GM21786 (cell line): ENCODE measurements around the gene RRAS2.
"Not testable (repeated sequence)": the region's sequence is repeated elsewhere in the genome, so short reads cannot be mapped to it uniquely, and the experiment has no call there.

ENCODE experiments used
- ATAC-seq: cut with Tn5 transposase; IDR thresholded peaks from one replicate; pipeline ENCODE4 v1.9.1; 2021; ENCODE audit not compliant: unreplicated experiment

The RRAS2 gene

DNA sequence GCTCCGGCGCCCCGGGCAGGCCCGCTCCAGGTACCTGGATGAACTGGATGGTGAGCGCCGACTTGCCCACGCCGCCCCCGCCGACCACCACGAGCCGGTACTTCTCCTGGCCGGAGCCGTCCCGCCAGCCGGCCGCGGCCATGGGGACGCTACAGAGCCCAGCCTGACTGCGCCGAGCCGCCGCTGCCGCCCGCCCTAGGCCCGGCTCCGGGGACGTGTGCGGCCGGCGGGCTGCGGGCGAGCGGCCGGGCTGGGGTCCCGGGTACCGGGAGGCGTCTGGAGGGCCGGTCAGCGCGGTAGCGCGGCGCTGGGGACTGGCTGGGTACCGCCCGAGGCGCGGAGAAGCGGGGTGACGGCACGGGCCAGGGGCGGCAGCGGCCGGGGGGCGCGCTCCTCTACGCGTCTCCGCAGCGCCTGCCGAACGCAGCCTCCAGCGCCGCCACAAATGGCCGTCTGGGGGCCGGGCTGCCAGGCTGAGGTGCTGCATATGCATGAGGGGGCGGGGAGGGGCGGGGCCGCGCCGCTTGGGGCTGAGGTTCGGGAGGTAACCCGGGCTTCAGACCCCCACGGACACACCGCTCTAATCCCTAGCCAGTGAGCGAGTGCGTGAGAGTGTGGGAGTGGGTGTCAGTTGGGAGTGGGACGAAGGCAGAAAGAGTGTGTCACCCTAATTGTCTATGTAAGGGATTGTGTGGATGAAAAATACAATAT, at the start of gene RRAS2:
RRAS2 (minus strand) TSS at position 455 of the 711 bp plus-strand sequence; CDS start at position 142, 313 bp downstream.
- peak; percentile 82 for ATAC-seq

DNA sequence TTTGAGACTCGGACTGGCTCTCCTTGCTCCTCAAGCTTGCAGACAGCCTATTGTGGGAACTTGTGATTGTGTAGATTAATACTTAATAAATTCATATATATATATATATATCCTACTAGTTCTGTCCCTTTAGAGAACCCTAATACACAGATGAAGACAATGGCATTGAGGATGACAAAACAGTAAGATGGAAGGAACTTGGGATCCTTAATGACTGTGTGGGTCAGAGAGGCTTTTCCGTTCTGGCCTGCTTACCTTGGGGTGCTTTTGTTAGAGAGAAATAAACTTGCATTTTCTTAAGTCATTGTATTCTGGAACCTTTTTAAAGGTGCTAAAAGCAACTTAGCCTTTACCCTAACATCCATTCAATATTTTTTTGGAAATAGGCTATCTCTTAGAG, 49.6 kb upstream of the RRAS2 start:
- ATAC-seq, result no peak

DNA sequence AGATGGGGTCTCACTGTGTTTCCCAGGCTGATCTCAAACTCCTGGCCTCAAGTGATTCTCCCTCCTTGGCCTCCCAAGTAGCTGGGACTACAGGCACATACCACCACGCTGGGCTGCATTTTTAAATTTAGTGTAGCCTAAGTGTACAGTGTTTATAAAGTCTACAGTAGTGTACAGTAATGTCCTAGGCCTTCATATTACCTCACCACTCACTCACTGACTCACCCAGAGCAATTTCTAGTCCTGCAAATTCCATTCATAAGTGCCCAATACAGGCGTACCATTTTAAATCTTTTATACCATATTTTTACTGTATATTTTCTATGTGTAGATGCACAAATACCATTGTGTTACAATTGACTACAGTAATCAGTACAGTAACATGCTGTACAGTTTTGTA, 47.1 kb upstream of the RRAS2 start:
- not testable (repeated sequence) for ATAC-seq

DNA sequence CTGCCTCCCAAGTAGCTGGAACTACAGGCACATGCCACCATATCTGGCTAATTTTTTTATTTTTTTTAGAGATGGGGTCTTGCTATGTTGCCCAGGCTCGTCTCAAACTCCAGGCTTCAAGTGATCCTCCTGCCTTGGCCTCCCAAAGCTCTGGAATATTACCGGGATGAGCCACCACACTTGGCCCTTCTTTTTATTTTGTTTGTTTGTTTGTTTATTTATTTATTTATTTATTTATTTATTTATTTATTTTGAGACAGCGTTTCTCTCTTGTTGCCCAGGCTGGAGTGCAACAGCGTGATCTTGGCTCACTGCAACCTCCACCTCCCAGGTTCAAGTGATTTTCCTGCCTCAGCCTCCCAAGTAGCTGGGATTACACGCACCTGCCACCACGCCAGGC, 44.5 kb upstream of the RRAS2 start:
- ATAC-seq, result not testable (repeated sequence)

DNA sequence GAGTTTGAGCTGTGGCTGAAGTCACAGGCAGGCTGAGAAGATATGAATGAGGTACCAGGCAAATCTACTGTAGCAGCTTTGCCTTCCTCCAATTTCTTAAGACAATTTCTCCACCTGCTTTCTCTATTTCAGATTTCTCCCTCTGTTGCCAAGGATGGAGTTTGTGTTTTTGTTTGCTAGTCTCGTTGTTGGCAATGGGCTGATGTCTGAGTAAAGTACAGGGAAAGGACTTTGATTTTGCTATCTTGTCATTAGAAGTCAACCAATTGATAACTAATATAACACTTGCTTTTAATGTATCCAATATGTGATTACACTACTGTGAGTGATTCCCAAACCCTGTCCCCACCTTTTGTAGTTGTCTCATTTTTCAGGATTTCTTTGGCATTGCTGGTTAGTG, 40.1 kb upstream of the RRAS2 start:
- no peak for ATAC-seq

DNA sequence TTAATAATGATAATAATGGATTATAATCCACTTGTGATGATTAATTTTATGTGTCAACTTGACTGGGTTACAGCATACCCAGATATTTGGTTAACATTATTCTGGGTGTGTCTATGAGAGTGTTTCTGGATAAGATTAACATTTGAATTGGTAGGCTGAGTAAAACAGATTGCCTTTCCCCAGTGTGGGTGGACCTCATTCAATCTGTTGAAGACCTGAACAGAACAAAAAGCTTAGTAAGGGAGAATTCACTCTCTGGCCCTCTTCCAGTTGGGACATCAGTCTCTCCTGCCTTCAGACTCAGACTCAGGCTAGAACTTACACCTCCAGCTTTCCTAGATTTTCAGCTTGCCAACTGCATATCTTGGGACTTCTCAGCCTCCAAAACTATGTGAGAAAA, 37.3 kb upstream of the RRAS2 start:
- no peak for ATAC-seq

DNA sequence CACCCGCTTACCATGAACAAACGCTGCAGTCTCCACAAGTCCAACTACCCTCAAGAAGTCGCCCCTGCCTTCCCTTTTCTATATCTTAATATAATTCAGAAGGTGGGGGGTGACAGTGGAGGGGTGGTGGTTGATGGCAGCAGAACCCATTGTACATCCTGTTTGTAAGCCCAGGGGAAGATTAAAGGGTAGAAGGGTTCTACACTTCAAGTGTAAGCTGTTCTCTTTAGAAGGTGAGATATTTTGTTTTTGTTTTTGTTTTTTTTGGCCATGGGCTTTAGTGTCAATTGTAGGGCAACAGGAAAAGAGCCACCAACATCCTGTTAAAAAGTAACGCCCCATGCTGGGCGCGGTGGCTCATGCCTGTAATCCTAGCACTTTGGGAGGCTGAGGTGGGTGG, 34.9 kb upstream of the RRAS2 start:
- ATAC-seq, result no peak

DNA sequence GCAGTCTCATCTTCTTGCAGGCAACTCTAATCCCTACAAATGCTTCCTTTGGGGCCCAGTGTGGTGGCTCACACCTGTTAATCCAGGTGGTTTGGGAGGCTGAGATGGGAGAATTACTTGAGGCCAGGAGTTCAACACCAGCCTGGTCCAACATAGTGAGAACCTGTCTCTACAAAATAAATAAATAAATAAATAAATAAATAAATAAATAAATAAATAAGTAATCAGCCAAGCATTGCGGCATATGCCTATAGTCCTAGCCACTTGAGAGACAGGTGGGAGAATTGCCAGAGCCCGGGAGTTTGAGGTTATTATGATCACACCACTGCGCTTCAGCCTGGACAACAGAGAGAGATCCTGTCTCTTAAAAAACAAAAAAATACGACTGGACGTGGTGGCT, 34.1 kb upstream of the RRAS2 start:
- no peak for ATAC-seq

DNA sequence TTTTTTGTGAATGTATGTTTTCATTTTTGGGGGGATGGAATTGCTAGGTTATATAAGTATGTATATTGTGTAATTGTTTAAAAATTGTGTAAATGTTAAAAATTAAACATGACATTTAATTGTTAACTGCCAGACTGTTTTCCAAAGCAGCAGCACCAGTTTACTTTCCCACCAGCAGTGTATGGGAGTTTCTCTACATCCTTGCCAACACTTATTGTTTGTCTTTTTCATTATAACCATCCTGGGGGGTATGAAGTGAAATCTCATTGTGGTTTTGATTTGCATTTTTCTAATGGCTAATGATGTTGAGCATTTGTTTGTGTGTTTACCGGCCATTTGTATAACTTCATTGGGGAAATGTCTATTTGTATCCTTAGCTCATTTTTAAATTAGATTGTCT, 31.7 kb upstream of the RRAS2 start:
- no peak for ATAC-seq

DNA sequence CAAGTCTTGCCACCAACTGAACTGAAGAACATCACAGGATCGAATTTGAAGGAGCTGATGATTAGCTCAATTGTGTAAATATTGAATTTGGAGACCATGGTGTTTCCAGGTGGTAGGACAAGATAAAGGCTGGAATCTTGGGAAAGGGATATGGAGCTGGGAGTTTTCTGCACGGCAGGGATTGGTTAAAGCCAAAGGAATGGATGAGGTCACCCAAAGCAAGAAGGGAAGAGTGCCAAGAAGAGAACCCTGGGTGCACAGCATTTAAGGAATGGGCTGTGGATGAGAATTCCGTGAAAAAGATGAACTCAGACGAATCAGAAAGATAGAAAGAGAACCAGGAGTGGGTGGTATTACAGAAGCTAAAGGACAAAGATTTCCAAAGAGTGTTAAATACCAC, 29.4 kb upstream of the RRAS2 start:
- ATAC-seq, result no peak

DNA sequence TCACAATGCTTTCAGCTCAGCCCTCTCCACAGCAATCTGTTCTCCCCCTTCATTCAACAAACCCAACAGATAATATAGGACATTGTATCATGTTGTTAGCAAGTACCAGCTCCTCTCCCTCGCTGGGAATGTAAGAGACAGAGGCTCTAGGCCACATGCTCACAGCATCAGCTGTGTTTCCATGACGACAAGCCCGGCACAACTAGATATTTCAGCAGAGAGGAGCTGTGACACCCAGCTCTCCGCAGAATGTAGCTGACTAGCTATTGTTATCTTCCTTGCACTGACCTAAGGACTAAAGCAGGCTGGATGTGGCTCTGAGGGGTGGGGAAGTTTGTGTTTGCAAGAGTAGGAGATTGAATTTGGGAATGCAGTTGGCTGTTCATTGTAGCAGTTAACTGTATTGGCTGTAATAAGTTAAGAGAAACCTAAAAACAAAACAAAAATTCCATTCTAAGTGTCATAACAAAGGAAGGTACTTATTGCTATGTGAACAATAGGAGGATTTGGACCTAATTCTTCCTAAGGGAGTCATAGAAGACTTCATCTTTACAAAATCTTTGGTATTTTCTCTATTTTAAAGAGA, 28.0 kb upstream of the RRAS2 start:
- no peak for ATAC-seq

DNA sequence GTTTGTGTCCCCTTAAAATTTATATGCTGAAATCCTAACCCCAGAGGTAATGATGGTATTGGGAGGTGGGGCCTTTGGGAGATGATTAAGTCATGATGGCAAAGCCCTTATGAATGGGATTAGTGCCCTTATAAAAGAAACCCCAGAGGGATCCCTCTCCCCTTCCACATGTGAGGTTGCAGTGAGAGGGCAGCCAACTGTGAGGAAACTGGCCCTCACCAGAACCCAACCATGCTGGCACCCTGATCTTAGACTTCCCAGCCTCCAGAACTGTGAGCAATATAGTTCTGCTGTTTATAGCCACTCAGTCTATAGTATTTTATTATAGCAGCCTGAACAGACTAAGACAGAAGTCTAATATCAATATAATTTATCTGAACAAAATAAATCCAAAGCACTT, 27.1 kb upstream of the RRAS2 start:
- ATAC-seq, result no peak

DNA sequence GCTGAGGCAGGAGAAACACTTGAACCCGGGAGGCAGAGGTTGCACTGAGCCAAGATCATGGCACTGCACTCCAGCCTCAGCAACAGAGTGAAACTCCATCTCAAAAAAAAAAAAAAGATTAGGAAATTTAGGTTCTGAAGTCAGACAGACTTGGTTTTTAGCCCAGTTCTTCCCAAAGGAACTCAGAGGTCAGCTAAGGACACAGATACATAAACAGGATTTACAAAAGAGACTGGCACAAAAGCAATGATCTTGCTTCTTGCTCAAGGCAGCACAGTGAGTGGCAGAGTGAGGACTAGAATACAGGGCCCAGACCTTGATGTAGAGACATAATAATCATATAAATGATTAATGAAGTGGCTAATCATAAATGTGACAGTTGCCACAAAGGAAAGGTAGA, 25.4 kb upstream of the RRAS2 start:
- no peak for ATAC-seq

DNA sequence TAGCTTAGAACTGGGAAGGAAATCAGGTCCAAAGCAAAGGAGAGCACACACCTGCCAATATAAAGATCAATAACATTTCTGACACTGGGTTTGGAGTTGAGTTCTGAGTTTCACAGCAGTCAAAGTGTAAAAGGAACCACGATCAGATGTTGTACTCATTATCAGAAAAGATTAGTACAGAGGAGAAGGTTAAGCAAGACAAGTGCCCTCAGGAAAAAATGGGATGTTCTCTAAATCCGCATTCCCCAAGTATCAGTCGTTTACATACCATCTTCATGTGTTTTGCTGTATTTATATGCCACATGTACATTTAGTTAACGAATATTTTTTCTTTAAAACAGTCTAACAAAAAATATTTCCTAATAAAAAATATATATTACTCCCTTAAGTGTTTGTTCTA, 23.0 kb upstream of the RRAS2 start:
- ATAC-seq, result no peak

DNA sequence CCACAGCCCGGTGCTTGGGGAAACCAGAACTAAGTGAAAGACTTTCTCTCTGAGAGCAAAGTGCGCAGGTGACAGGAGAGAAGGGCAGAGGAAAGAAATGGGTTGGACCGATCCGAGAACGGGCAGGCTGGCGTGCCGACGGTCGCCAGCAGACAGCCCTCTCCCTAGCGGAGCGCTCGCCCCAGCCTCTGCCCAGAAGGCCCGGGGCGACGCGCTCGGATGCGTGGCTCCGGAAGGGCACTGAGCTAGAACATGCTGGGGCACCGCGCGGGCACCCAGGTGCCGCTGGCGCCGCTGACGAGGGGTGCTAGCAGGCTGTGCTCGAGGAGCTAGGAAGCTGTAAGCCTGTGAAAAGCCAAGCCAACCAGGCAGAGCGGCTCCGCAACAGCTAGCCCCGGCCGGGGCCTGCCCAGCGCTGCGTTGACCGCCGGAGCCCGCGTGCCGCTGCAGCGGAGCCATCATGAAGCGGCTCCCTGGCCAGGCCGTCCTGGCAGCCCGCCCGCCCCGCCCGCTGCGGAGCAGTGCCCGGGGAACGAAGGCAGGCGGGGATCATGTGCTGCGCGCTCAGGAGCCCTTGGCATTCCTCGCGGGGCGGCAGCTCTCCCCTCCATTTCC, 22.1 kb upstream of the RRAS2 start:
- ATAC-seq, result peak; percentile 87

DNA sequence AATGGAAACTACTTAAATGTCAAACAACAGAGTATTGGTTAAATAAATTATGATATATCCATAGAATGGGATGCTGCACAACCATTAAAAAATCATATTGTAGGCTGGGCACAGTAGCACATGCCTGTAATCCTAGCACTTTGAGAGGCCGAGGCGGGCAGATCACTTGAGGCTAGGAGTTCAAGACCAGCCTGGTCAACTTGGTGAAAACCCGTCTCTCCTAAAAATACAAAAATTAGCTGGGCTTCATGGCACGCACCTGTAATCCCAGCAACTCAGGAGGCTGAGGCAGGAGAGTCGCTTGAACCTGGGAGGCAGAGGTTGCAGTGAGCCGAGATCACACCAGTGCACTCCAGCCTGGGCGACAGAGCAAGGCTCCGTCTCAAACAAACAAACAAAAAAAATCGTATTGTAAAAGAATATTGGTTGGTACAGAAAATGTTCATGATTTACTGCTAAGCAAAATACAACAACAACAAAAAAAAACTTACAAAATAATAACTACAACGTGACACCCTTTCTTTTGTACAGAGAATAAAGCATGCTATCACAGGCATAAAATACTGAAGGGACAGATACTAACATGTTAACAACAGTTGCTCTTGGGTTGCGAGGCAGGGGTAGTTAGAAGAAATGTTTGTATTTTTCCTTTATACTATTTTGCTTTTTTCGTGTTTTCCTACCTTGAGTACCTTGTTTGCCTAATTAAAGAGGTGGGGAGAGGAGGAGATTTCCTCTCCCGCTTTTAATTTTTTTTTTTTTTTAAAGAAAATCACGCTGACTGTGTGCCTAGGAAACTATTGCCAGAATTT, 21.3 kb upstream of the RRAS2 start:
- ATAC-seq, result no peak

DNA sequence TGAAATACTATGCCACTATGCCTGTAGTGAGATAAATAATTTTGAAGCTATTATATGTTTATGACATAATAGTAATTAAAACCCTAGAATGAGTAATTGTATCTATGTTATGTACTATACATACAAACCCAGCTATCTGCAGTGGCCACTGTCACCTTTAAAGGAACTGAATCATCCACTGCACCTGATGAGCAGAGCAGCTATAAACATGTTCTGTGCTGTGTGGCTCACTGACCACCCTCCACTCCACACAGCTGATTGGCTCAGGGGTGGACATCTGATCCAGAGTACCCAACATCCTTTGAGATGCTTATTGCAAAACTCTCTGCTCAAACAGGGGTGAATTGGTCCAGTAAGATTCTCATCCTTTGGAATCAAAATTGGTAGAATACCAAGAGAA, 19.2 kb upstream of the RRAS2 start:
- ATAC-seq, result no peak

DNA sequence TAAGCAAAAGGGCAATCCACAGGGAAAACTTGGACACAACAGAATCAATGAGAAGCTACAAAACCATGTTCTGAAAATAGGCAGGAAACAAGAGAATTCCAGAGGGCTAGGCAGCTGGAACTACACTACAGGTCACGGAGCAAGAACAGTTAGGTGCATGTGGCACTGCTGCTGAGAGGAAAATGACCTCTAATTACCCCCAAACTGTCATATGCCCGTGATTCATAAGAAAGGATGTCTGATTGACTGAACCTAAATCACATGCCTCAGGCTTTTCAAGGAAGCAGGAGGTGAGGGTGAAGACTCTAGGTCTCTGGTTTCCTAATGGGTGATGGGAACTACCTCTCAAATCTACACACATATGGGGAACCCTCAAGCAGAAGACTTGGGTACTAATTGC, 17.9 kb upstream of the RRAS2 start:
- no peak for ATAC-seq

DNA sequence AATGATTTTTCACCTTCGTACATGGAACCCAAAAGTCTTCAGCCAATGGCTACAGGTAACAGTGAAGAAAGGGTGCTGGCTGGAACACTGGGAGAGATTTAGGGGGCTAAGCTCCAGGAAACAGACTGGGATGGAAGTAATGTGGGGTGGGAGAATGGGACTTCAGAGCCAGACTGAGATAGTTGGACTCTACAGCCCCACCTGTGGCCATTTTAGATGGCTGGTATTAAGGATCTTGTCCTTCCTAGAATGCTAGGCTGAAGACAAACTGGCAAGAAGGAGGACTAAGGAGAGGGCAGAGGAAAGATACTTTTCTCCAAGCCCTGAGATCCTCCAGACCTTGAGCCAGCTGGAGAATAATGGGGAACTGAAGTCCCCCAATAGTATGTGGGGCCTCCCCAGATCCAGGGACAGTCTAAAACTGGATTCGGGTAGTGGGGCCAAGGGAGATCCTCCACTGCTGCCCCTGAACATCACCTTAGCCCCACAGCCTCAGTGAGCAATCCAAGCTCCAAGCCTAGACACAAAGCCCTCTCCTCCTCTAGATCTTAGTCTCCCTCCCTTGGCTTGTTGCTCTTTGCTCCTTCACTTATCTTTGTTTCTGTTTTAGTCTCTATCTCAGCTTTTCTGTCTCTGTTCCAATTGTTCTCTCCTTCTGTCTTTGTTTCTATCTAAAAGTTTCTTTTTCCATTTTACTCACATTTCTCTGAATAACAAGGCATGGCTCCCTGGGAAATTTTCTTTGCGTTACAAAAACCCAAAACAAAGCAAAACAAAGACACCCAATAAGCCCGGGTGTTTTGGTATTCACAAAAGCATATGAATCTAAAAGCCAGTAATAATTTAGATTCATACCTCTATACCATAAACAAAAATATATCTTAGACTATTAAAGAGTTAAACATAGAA, 16.2 kb upstream of the RRAS2 start:
- ATAC-seq, result no peak

DNA sequence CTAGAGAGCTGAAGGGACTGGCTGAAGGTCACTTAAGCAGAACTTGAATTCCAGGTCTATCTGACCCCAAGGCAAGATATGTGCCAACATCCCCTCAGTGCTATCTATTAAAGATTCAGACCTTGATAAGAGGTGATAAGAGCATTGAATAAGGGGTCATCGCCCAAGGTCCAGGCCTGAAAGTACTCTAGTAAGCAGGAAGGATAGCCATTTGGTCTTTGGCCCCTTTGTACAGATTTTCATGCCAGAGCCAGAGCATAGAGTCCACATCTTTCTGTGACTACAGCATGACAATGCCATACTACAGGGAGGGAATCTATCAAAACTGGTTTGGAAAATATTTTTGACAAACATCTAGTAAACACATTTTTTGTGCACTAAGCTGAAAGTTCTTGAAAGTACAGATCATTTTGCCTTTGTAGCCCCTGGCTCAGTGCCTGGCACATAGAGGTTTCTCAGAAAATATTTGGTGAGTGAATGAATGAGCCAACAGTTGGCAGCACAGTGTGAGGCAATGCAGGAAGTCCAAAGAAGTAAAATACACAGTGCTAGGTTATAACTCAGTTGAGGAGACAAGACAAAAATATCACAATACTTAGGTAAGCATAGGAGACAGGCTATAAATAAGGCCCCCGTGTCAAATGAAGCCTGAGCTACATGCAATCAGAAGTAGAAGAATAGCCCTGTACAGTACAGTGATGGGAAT, 15.1 kb upstream of the RRAS2 start:
- ATAC-seq, result no peak
